ENCODE measurements around the gene TMEM222. TPM values are rescaled to one million over a fixed set of nuclear protein-coding genes. Genes with fewer than 3 reads are reported as not detected.

Gene TMEM222
- total RNA-seq, 2 experiments from 2014 or later = 21.8 to 22.5 TPM

DNA sequence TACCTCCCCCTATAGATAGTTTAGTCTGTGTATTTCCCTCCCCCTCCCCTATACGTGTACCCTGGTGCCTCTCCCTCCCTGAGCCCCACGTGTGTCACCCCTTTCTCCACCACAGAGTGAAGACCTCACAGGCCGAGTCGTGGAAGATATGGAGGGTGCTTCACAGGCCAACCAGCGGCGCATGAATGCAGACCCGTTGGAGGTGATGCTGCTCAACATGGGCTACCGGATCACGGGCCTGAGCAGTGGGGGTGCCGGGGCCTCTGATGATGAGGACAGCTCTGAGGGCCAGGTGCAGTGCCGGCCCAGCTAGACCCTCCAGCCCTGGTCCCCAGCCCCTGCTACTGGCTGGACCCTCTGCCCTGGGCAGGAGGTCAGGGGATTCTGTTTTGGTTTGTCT, 15.9 kb upstream of the TMEM222 start:
- TF ChIP-seq, protein P1, sequence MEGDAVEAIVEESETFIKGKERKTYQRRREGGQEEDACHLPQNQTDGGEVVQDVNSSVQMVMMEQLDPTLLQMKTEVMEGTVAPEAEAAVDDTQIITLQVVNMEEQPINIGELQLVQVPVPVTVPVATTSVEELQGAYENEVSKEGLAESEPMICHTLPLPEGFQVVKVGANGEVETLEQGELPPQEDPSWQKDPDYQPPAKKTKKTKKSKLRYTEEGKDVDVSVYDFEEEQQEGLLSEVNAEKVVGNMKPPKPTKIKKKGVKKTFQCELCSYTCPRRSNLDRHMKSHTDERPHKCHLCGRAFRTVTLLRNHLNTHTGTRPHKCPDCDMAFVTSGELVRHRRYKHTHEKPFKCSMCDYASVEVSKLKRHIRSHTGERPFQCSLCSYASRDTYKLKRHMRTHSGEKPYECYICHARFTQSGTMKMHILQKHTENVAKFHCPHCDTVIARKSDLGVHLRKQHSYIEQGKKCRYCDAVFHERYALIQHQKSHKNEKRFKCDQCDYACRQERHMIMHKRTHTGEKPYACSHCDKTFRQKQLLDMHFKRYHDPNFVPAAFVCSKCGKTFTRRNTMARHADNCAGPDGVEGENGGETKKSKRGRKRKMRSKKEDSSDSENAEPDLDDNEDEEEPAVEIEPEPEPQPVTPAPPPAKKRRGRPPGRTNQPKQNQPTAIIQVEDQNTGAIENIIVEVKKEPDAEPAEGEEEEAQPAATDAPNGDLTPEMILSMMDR (IDR thresholded peaks at IDR 0.05) = no peak
- Histone ChIP-seq H3K27ac (ENCODE audit: low read depth in 1 of 2, low read length in 2 of 2) (no peak overlapping the region), H3K4me3 (ENCODE audit: low read length) (no peak overlapping the region), H3K36me3 (ENCODE audit: insufficient read depth, low read length) (peaks cover 45% of the 10 kb centered on the region), H3K27me3 (ENCODE audit: control insufficient read depth in 1 of 2, insufficient read depth in 2 of 2, low read length in 2 of 2) (no peaks in the 10 kb centered on the region), H3K4me1 (ENCODE audit: insufficient read depth, low read length) (peaks cover under 1% of the 10 kb centered on the region), H3K9me3 (ENCODE audit: control insufficient read depth in 1 of 2, insufficient read depth in 1 of 2, low read length in 2 of 2) (no peaks in the 10 kb centered on the region)
- POLR2A ChIA-PET = no interaction called here
- Mint-ChIP-seq H3K36me3 (ENCODE audit: low read depth) (peaks cover 32% of the 10 kb centered on the region), H3K27me3 (no peaks in the 10 kb centered on the region), H3K4me1 (ENCODE audit: low read depth) (peaks cover under 1% of the 10 kb centered on the region), H3K4me3 (no peak overlapping the region), H3K27ac (no peak overlapping the region), H3K9me3 (no peaks in the 10 kb centered on the region)
- ATAC-seq (ENCODE audit: poor library complexity) (no peak), DNase-seq (no peak)
- CTCF ChIA-PET = no interaction called here
- intact Hi-C loops (cut with DNase I, micrococcal nuclease) = no loop called here

DNA sequence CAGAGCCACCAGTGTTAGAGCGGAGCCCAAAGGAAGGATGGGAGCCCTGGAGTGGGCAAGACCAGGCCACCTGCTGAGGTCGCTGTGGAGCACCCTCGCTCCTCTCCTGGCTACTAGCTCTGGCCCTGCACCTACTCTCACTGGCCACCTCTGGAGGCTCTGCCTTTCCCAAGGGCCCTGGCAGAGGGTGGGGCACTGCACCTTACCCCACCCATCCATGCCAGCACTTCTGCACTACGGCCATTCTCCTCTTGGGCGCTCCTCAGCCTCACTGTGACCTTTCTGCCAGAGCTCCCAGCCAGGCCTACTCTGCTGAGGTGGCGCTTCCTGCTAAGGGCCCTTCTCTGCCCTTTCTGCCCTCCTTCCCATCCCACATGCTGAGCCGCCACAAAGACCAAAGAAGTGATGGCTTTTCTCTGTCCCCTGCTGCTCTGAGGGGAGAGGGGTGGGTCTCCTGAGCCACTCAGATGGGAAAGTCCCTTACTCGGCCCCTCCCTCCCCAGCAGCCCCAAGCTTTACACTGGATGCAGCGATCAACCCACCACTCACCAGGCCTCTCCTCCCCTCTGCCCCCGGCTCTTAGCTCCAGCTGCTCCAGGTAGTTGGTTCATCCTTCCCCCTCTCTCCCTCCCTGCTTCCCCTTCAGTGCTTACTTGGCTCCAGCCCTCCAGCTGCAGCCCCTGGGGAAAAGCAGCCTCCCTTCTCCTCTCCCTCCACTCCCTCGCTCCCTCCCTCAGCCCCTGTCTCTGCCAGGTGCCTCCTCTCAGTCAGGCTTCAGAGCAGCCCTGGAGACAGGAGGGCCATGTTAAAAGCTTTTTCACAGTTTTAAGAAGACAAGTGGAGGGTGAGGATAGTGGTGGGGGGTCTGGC, 14.8 kb upstream of the TMEM222 start:
- no peak for ATAC-seq (ENCODE audit: poor library complexity)
- TF ChIP-seq, protein P1 (IDR thresholded peaks at IDR 0.05) = no peak
- Histone ChIP-seq H3K36me3 (ENCODE audit: insufficient read depth, low read length) (peaks cover 34% of the 10 kb centered on the region), H3K27ac (ENCODE audit: low read depth in 1 of 2, low read length in 2 of 2) (no peak overlapping the region), H3K4me1 (ENCODE audit: insufficient read depth, low read length) (no peaks in the 10 kb centered on the region), H3K27me3 (ENCODE audit: control insufficient read depth in 1 of 2, insufficient read depth in 2 of 2, low read length in 2 of 2) (no peaks in the 10 kb centered on the region), H3K4me3 (ENCODE audit: low read length) (no peak overlapping the region), H3K9me3 (ENCODE audit: control insufficient read depth in 1 of 2, insufficient read depth in 1 of 2, low read length in 2 of 2) (no peaks in the 10 kb centered on the region)
- Mint-ChIP-seq H3K27ac (no peak overlapping the region), H3K36me3 (ENCODE audit: low read depth) (peaks cover 22% of the 10 kb centered on the region), H3K9me3 (no peaks in the 10 kb centered on the region), H3K4me3 (no peak overlapping the region), H3K4me1 (ENCODE audit: low read depth) (no peaks in the 10 kb centered on the region), H3K27me3 (no peaks in the 10 kb centered on the region)
- CTCF ChIA-PET = interaction anchor here (0.6 to 1.7 kb wide), 2 partner anchors 26 to 818 kb away, joined by 4 read pairs; no protein-coding TSS in a partner anchor
- POLR2A ChIA-PET = no interaction called here
- intact Hi-C loops (cut with DNase I, micrococcal nuclease) = no loop called here
- DNase-seq = no peak

DNA sequence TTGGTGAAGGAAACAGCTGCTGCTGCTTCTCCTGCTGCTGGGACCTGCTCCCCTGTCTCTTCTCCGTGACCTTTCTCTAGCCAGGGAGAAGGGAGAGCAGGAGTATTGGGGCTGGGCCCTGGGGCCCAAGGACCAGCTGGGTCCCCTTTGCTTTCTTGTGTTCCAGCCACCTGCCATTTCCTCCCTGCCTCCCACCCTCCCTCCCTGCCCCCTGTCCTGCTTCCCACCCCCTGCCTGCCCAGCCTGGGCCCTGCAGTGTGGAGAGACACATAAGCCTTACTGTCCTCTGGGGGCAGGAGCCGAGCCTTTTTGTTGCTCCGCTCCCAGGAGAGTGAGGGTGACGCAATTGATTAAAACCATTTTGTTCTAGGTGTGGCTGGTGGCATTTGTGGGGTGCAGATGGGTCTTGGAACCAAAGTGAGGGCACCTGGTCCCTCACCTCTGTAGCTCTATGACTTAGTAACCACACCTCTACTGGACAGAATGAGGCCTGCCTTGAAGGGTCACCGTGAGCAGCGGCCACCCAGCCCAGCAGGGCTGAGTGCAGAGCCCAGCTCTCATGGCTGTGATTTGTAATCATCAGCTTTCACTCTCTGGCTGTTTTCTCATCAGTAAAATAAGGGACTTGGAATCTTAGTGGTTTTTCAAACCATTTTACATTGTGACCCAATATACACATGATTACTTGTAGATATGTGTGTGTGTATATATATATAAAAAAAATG, 13.9 kb upstream of the TMEM222 start:
- no peak overlapping the region for H3K4me3 ChIP-seq (ENCODE audit: low read length)
- no peak overlapping the region for H3K27ac Mint-ChIP-seq

More for the DNA sequence above, 13.9 kb upstream of the TMEM222 start:
- Mint-ChIP-seq H3K4me3 (no peak overlapping the region), H3K27me3 (no peaks in the 10 kb centered on the region), H3K9me3 (no peaks in the 10 kb centered on the region), H3K36me3 (ENCODE audit: low read depth) (peaks cover 15% of the 10 kb centered on the region), H3K4me1 (ENCODE audit: low read depth) (no peaks in the 10 kb centered on the region)
- H3K27me3 ChIP-seq (ENCODE audit: control insufficient read depth in 1 of 2, insufficient read depth in 2 of 2, low read length in 2 of 2) = no peaks in the 10 kb centered on the region
- ATAC-seq (ENCODE audit: poor library complexity) = no peak
- no peaks in the 10 kb centered on the region for H3K4me1 ChIP-seq (ENCODE audit: insufficient read depth, low read length)
- no peak overlapping the region for H3K27ac ChIP-seq (ENCODE audit: low read depth in 1 of 2, low read length in 2 of 2)
- peaks cover 28% of the 10 kb centered on the region for H3K36me3 ChIP-seq (ENCODE audit: insufficient read depth, low read length)
- ChIA-PET CTCF (interaction anchor here (0.9 to 1.7 kb wide), 3 partner anchors 10 to 25 kb away, joined by 3 to 4 read pairs (median 3); no protein-coding TSS in a partner anchor), POLR2A (no interaction called here)
- intact Hi-C loops (cut with DNase I, micrococcal nuclease) = no loop called here
- TF ChIP-seq, protein P1 (IDR thresholded peaks at IDR 0.05) = no peak
- no peak for DNase-seq
- no peaks in the 10 kb centered on the region for H3K9me3 ChIP-seq (ENCODE audit: control insufficient read depth in 1 of 2, insufficient read depth in 1 of 2, low read length in 2 of 2)
